GM21381 (cell line): ENCODE measurements around the gene PLPPR3.
"Not testable (repeated sequence)": the region's sequence is repeated elsewhere in the genome, so short reads cannot be mapped to it uniquely, and the experiment has no call there.

Source experiments
- ATAC-seq: cut with Tn5 transposase; IDR thresholded peaks from one replicate; pipeline ENCODE4 v1.9.1; 2021; ENCODE audit warnings: mild to moderate bottlenecking, moderate library complexity; ENCODE audit not compliant: unreplicated experiment

PLPPR3 gene

DNA sequence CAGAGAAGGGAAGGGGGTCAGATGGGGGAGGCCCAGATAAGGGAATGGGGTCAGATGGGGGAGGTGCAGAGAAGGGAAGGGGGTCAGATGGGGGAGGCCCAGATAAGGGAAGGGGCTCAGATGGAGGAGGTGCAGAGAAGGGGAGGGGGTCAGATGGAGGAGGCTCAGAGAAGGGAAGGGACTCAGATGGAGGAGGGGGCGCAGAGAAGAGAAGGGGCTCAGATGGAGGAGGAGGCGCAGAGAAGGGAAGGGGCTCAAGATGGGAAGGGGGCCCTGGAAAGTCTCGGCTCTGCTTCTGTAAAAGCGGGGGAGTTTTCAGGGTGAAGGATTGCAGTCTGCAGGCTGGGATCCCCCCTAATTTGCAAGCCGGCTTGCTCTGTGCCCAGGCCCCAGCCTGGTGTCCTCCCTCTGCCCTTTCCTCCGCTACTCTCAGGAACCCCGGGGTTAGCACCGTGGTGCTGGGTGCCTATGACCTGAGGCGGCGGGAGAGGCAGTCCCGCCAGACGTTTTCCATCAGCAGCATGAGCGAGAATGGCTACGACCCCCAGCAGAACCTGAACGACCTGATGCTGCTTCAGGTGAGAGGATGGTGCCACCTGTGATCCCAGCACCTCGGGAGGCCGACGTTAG, 7.5 kb upstream of the PLPPR3 start:
- ATAC-seq: no peak

DNA sequence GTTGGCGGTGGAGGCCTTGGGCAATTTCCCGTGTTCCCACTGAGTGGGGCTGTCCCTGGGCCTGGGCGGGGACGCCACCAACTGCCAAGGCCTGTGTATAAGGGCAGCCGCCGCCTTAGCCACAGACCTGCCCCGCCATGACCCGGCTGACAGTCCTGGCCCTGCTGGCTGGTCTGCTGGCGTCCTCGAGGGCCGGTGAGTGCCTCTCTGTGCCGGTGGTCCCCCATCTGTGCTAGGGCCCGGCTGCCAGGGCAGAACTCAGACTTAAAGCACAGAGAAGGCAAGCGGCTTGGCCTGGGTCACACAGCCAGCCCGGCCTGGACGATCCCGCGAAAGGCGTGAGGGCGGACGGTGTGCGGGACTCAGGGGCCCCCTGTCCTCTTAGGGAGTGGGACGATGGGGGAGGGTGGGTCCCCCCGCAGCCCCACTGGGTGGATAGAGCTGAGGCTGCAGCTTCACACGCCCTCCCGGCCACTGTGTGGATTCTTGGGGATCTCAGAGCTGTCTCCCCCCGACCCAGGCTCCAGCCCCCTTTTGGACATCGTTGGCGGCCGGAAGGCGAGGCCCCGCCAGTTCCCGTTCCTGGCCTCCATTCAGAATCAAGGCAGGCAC, 6.1 kb upstream of the PLPPR3 start, which contains the start of gene AZU1:
Gene AZU1, plus strand, starts transcription at position 128 of the 612 bp plus-strand sequence. Its CDS starts 10 bp downstream, at position 138.
- ATAC-seq: no peak

GRCh38 chr19:827314-827709, 5.6 kb upstream of the PLPPR3 start:
- no peak for ATAC-seq

GRCh38 chr19:825897-826644, 4.3 kb upstream of the PLPPR3 start:
- ATAC-seq: no peak

GRCh38 chr19:824885-825284, 3.1 kb upstream of the PLPPR3 start:
- no peak for ATAC-seq

GRCh38 chr19:823565-824121, 1.9 kb upstream of the PLPPR3 start:
- no peak for ATAC-seq

DNA sequence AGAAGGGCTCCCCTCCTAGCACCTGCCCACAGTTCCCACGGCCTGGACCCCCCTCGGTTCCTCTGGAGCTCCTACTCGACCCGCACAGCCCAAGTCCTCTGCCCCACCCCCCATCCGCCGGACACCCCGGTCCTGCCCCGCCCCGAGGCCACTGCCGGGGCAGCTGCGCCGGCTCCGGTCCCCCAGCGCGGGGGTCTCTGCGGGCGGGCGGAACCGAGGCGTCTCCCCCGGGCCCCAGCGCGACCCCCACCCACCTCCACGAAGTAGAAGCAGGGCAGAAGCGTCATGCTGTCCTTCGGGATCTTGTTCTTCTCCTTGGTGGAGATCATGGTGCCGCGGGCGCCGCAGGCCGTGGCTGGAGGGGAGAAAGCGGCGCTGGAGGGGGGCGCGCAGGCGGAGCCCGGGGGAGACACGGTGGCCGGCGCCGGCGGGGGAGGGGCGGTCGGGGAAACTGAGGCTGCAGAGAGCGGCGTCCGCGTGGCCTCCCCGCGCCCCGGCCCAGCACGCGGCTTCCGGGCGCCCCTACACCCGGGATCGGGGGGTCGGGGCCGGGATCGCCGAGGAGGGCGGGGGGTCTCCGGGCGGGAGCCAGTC, 427 bp downstream of the PLPPR3 start:
- no peak for ATAC-seq

GRCh38 chr19:820212-820611, 1.5 kb downstream of the PLPPR3 start:
- ATAC-seq: not testable (repeated sequence)

- no peak for ATAC-seq
Observed at GRCh38 chr19:816500-816857, 5.3 kb downstream of the PLPPR3 start.

GRCh38 chr19:815775-816499, 5.8 kb downstream of the PLPPR3 start:
- no peak for ATAC-seq

- ATAC-seq: no peak
Observed at GRCh38 chr19:815079-815774, 6.5 kb downstream of the PLPPR3 start.

- no peak for ATAC-seq
Observed at GRCh38 chr19:814152-815078, 7.3 kb downstream of the PLPPR3 start.

DNA sequence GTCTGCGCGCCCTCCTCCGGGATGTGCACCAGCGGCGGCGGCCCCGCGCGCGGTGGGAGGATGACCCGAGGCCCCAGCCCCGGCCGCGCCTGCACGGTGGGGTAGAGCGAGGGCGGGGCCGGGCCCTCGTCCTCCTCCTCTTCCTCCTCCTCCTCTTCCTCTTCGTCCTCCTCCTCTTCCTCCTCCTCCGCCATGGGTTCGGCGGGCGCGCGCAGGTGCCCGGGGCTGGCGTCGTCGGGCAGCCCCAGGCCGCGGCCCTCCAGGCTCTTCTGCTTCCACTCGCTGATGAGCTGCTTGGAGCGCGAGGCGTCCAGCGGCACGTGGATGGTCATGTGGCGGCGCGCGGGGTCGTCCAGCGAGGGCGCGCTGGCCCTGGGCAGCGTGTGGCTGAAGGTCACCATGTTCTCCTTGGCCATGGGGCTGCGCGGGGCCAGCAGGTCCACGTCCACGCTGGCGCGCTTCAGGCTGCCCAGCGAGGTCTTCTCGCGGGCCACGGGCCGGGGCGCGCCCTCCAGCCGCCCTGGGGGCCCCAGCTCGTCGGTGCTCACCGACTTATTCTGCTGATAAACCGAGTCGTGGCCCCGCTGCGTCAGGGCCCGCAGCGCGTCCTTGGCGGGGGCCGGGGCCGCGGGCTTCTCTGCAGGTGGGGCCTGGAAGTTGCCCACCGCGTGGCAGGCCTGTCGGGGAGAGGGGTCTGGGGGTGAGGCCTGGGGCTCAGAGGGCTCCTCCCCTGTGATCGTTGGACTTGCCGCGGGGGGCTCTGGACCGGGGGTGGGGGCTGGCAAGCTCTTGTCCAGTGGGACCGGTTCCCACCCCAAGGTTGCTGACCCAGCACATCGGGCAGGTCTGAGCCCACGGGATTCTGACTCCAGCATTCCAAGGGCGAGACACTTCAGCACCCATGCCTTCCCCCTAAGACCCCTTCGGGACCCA, 8.3 kb downstream of the PLPPR3 start:
- ATAC-seq: no peak

GRCh38 chr19:812747-813218, 9.0 kb downstream of the PLPPR3 start:
- no peak for ATAC-seq

DNA sequence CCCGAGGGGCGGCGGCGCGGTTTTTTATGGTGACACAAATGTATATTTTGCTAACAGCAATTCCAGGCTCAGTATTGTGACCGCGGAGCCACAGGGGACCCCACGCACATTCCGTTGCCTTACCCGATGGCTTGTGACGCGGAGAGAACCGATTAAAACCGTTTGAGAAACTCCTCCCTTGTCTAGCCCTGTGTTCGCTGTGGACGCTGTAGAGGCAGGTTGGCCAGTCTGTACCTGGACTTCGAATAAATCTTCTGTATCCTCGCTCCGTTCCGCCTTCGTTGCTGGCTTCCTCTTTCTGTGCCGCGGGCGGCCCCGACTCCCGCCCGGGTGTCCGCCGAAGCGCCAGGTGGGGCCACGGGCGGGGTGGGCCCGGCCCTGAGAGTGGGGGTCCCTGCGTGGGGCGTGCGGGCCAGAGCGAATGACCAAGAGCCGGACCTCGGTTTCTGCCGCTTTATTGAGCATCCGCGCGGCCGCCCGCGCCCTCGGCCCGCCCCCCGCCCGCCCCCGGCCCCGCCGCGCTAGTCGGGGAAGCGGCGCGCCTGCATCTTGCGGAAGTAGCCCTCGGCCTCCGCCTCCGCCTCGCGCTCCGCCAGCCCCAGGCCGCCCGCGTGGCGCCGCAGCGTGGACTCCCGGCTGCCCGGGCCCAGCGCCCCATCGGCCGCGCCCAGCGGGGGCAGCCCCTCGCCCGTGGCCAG, 9.6 kb downstream of the PLPPR3 start:
- ATAC-seq: no peak

DNA sequence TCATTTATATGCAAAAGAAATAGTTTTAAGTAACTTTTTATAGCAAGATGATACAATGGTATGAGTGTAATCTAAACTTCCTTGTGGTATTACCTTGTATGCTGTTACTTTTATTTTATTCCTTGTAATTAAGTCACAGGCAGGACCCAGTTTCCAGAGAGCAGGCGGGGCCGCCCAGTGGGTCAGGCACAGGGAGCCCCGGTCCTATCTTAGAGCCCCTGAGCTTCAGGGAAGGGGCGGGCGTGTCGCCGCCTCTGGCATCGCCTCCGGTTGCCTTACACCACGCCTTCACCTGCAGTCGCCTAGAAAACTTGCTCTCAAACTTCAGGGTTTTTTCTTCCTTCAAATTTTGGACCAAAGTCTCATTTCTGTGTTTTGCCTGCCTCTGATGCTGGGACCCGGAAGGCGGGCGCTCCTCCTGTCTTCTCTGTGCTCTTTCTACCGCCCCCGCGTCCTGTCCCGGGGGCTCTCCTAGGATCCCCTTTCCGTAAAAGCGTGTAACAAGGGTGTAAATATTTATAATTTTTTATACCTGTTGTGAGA, 10.2 kb downstream of the PLPPR3 start:
- ATAC-seq: no peak

- no peak for ATAC-seq
Observed at GRCh38 chr19:810883-811489, 10.8 kb downstream of the PLPPR3 start.
